Fibroblast of the conjunctiva (primary cell): ENCODE data around the gene SLC18B1.
"Not testable (repeated sequence)": the region's sequence is repeated elsewhere in the genome, so short reads cannot be mapped to it uniquely, and the experiment has no call there.

Experiments used
- DNase-seq: peaks from one replicate; pipeline ENCODE4 v3.0.0-alpha.2; 2010; ENCODE audit warnings: low read depth

The SLC18B1 gene

DNA sequence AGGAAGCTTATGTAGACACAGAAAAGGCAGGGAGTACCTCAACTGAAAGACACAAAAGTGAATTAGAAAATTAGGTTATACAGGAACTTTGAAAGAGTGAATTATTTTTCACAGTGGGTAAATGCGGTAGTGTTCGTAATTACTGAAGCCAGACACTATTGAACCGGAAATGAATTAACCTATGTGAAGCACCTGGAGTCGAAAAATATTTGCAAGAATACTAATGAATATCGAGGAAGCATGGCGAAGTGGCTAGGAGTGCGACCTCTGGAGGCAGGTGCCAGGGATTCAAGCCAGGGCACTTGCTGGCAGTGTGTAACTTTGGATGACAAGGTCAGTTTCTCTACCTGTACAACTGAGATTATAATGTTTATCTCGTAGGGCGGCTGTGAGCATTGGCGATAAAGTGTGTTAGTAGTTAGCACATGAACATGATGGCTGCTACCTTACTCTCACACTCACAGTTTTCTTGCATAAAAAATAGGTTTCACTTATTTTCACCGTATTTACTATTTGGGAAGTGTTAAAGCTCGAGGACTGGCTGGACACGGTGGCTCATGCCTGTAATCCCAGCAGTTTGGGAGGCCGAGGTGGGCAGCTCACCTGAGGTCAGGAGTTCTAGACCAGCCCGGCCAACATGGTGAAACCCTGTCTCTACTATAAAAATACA lies 567 bp upstream of the SLC18B1 start:
- DNase-seq, result no peak

DNA sequence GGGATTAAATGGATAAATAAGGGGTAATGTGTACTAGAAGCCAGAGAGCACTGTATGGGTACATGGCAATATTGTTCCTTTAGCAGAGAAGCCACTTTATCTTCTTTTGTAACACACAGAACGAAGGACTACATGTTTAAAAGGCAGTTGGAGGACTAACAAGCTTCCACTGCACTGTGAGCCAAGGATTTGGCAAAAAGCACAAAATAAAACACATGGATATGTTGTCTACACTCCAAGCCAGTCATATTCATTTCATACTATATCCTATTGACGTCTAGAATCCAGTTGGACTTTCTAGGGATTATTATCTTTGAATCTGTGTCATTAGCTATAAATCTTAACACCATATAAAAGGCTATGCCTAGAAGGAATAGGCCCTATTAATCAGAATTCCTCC lies 3.0 kb downstream of the SLC18B1 start:
- DNase-seq, result no peak

DNA sequence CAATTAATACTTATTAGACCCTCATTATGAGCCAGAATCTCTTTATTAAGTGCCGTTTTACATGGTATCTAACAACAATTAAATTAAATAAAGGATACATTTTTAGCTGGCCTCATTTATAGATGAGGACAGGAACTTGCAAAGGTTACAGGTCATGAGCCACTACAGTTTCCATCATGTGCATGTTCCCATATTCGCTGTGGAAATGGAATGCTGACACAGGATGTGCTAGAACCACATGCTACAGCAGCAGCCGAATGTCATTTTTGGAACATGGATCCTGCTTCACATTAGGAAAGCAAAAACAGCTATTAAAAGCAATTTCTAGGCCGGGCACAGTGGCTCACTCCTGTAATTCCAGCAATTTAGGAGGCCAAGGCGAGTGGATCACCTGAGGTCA lies 5.9 kb downstream of the SLC18B1 start:
- no peak for DNase-seq

DNA sequence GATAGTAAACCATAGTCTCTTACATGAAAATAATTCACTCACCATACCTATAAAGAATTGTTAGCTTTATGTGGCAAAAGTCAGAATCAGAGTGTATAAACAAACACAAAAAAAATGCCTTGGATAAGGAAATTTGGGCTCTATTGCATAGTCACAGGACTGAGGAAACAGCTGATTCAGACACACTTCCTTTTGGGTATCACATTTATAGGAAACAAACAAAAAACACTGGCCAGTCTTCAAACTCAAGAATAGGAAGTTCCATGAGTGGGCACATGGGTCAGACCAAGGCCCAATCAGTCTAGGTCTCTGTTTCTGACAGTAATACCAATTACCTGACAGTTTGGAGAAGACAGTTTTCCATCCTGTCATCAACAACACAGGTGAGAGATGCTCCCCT lies 8.0 kb downstream of the SLC18B1 start:
- no peak for DNase-seq

DNA sequence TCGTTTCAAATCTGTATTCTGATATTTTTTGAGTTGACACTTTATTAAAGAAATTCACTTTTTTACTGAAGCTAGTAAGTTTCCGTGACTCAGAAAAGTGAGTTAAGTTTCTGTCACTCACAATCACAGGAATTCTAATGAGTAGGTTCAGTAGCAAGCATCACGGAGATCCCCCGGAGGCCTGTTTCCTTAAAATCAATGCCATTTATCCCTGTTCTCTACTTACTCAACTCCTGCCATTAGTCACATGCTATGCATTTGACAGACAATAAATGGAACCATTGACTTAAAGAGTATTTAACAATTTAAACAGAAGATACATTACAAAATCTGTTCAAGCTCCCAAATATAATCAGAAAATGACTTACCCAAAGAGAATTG lies 9.1 kb downstream of the SLC18B1 start:
- DNase-seq, result no peak

DNA sequence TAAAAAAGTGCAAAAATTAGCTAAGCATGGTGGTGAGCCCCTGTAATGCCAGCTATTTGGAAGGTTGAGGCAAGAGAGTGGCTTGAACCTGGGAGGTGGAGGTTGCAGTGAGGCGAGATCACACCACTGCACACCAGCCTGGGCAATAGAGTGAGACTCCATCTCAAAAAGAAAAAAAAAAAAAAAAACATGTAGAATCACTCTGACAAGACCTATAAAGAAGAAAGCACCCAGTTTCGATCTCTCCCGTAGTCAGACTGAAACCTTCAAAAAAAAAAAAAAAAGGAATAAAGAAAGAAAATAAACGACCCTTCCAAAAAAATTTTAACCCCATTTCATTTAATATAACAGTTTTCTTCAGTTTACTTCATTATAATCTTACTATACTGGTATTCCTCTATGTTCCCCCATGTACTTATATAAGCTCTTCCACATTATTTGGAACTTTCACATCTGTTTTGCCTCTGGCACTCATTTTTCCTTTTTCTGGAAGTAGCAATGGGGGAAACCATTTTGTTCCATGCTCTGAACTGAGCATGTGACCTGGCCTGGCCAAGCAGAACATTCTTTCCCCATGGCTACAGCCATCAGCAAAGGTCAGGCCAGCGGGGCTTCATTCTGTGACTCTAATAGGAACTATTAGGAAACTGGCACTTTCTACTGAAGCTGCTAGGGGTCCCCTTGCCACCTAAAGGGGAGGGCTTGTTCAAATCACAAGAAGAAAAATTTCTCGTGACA lies 9.6 kb downstream of the SLC18B1 start:
- no peak for DNase-seq

DNA sequence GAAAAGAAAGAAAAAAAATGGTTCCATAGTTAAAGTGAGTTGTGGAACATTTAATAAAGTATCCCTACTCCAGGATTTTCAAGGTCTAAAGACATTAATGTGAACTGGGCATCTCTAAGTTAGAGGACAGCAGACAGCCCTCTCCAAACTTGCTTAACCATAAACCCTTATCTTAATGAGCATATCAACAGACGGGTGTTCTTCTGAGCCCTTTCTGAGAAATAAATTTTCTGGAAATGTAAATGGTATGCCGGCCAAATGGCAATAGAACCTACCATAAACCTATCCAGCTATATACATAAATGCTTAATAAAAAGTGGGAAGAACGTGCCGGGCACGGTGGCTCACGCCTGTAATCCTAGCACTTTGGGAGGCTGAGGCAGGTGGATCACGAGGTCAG lies 12.5 kb downstream of the SLC18B1 start:
- DNase-seq, result no peak

DNA sequence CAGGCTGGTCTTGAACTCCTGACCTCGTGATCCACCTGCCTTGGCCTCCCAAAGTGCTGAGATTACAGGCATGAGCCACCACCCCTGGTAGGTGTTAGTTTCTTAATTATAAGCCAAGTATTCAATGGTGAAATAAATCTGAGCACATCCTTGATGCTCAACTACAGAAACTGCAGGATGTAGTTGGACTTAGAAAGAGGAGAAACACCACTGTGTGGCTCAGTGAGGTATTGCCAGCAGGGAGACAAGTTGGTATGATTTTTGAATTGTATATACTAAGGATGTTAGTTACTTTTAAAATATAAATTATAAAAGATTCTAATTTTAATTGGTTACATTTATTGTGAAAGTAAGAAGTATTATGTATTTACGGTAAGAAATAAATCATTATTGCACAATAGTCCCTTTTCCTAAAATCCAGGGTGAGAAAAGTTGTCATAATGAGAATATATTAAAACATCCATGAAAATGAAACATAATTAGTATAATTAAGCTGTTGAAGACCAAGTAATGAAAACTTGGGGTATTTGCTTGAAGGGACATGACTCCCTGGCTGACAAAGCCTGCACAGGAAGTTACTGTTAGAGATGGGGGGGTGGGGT lies 17.6 kb downstream of the SLC18B1 start:
- DNase-seq, result no peak

DNA sequence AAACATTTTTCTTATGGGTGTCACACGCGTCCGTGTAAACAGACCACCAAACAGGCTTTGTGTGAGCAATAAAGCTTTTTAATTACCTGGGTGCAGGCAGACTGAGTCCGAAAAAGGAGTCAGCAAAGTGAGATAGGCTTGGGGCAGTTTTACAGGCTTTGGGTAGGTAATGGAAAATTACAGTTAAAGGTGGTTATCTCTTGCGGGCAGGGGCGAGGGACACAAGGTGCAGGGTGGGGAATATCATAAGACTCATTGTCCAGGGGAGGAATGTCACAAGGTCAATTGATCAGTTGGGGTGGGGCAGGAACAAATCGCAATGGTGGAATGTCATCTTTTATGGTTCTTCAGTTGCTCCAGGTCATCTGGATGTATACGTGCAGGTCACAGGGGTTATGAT lies 20.6 kb downstream of the SLC18B1 start:
- not testable (repeated sequence) for DNase-seq

DNA sequence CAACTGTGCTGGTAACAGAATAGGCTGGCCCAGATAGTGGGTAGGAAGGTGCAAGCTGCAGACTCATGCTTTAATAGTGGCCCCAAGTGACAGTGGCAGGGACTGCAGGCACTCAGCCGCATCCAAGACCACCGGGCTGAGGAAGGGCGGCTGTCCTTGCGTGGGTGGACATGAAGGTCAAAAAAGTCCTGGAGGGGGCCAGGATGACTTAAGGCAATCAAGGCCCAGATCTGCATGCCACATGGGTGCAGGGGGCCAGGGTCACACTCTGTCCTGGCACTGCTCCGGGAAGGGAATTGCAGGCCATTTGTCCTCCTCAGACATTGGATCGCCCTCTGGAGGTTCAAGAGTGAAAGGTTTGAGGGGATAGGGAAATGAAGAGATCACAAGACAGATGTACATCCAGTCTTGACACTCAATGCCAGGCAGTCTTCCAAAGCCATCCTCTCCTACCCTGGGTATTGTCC lies 30.4 kb downstream of the SLC18B1 start:
- no peak for DNase-seq

DNA sequence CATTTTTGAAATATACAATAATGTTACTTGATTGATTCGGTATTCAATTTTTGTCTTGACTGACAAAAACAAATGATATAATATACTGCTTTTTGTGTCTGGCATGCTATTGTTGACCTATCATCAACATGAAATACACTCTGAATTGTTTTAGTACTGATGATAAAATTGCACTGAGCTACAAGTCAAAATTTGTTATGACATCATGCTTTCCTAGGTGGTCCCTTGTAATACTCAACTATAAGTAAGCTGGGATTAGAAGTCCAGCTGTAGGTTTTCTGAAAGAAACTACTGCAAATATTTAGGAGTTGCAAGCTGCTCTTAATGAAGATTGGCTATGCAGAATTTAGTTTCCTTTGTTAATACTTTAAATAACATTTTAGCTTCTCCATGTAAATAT lies 32.9 kb downstream of the SLC18B1 start:
- DNase-seq, result no peak

DNA sequence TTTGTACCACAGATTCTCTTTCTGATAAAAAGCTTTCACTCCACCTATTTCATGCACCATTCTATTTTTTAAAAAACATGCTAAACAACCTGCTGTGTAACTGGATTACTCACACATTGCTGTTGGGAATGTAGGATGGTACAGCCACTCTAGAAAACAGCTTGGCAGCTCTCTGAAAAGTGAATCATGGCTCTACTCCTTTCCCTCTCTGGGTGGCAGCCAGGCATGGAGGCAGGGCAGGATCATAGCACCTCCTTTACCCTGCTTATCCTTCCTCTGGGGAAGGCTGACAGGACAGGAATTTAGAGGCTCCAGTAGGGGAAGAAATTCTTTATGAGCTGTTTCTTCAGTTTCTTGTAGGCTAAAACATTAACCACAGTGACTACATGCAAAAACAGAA lies 34.1 kb downstream of the SLC18B1 start:
- peak; percentile 47 for DNase-seq

DNA sequence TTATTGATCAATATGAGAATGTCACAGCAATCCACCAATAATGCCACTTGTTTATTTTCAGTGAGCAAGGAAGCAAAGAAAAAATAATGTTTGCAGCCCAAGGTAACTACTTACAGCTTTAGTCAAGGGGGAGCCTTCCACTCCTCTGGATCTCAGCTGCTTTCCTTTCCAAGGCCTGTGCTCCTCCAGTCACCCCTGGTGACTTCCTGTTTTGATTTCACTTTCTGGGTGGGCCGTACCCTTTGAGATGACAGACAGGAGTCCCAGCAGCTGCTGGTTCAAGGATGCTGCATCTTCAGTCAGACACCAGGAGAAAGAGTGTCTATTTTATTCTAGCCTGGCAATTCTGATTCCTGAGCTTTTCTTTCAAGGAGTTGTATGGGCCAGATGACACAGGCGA lies 35.2 kb downstream of the SLC18B1 start:
- no peak for DNase-seq

DNA sequence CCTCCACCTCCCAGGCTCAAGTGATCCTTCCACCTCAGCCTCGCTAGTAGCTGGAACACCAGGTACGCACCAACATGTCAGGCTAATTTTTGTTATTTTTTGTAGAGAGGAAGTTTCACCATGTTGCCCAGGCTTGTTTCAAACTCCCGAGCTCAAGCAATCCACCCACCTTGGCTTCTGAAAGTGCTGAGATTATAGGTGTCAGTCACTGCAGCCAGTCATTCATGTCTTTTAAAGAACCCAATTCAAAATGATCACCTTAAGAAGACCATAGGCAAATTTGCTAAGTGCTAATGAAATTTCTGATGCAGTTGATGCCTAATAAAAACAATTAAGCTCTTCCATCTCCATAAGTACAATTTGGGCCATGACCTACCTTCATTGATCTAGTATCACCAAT lies 38.2 kb downstream of the SLC18B1 start:
- no peak for DNase-seq

DNA sequence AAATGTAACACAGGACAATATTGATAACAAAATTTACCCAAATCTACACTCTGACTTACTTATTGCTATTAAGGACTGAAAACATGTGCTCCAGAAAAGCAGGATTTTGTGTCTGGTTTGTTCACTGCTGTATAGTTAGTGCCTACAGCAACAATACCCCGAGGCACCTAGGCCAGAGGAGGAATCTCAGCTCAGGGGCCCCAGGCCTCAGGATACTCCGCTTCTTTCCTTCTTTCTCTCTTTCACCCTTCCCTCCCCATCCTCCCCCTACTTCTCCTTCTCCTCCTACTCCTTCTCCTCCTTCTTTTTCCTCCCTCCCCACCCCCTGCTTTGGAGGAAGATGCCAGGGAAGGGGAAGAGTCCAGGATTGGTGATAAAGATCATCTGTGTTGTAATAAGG lies 39.7 kb downstream of the SLC18B1 start:
- no peak for DNase-seq

DNA sequence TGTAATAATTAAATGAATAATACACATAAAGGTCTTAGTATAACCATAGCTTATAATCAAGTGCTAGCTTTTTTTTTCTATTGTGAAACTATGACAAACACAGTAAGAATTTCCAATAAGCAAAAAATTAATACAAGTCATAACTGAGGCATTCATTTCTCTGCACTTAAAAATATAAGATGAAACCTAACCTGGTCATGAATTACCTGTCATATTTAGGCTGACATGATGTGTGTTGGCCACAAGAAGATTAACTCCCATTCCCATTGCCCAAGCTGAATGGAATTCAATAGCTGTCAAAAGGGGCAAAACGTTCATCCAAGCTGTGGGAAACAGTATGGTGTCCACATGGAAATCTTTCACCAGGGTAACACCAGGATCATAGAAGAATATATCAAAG lies 46.2 kb downstream of the SLC18B1 start:
- DNase-seq, result no peak

DNA sequence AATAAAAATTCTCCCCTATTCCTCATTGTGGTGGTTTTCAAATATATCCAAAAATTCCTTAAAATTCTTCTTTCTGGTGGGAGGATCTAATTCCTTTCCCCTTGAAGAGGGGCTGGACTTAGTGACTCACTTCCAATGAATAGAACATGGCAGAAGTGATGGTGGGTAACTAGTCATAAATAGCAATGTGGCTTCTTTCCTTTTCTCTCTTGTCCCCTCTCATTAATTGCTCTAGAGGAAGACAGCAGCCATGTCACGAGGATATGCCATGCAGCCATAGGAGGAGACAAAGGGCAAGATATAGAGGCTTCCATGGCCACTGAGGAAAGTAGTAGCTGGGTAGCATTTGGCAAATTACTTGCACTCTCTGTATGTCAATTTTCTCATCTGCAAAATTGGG lies 46.6 kb downstream of the SLC18B1 start:
- no peak for DNase-seq

DNA sequence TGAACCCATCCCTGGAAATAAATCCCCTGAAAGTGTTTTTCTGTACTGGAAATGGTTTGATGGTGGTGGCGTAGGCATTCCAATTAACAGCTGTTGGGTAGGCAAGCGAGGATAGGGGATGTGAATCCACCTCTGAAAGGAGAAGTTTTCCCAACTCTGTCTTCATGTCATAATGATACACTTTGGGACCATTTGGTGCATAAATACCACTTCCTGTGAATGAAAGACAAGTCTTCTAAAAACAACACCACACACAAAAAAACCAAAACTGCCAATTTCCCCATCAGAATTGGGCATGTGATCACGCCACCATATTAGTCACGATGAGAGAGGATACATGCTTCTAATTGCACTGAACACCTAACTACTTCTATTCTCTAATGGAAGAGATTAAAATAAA lies 47.1 kb downstream of the SLC18B1 start:
- no peak for DNase-seq

DNA sequence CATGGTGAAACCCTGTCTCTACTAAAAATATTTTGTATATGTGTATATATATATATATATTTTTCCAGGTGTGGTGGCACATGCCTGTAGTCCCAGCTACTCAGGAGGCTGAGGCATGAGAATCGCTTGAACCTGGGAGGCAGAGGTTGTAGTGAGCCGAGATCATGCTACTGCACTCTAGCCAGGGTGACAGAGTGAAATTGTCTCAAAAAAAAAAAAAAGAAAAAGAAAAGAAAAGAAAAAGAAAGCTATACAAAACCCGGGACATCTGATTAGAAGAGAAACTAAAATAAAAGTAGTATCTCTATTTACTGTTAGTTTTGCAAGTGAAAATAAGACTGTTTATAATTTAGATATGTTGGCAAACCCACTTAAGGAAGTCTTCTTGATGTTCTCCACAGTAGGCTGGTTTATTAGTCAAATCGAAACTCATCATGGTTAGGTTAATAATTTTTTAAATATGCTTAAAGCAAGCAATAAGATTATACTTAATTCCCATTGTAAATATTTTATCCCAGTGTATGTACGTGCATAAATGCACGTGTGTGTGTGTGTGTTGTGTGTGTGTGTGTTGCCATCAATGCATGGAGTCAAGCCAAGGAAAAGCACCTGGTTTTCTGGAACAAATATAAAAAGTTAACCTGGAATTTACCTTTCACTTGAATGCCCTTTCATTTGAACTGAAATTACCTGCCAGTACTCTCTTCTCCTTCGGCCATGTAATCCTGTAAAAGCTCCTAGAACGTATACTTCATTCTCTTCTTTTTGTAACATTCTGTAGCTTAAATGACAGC lies 47.8 kb downstream of the SLC18B1 start:
- no peak for DNase-seq

DNA sequence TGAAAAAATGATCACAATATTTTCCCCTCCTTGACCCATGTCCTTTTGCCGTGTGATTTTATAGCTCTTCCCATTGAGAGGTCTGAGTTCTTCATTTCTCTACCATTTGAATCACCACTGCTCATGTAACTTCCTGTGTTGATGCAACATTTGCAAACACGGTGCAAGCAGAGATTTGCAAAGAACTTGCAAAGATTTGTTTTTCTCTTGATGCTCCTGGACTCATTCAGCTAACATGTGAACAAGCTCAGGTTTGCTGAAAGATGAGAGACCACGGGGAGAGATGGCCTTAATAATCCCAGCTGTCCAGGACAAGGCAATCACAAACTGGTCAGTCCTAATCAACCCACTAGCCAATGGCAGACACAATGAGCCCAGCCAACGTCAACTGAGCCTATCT lies 49.3 kb downstream of the SLC18B1 start:
- DNase-seq, result no peak

DNA sequence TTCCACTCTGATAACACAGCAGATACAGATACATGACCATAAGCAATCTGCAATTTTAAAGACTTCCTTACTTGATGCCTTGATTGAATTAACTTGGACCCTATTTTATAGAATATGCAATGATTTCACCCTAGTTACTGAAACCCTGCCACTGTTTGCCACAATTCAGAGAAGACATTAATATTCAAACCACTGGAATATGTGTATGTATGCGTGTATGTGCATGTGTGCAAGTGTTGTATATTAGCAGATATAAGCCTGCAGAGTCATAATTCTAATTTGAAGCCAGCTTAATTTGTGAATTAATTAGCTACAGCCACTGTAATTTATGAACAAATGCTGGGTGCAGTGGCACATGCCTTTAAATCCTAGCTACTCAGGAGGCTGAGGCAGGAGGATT lies 50.0 kb downstream of the SLC18B1 start:
- DNase-seq, result no peak

DNA sequence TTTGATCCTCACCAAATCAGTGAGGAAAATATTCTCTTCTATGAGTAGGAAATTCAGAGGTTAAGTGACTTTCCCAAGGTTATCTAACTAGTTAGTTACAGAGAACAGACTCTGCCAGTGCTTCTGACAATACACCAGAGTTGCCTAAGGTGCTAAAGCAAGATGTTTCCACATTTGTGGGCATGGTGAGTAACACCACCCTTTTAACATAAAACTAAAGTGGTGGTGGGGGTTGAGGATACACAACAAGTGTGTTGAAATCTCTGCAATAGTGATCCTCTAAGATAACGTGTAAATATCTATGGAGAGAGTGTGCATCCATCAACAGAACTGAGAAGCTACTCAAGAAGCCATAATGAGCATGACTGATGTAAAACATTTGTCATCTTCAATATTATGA lies 52.4 kb downstream of the SLC18B1 start:
- no peak for DNase-seq

DNA sequence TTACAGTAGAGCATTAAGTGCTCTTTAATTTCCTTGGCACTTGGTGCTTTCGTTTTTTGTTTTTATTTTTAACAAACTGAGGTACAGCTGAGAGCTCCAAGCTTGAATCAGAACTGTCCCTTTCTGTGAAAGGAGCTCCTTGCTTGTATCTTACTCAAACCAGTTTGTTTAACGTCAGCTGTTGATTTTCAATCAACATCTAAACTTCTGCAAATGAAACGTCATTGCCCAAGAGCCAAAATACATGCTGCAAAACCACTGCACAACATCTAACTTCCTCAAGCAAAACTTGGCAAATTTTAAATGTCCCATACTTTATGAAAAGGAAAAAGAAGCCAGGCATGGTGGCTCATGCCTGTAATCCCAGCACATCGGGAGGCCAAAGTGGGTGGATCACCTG lies 55.9 kb downstream of the SLC18B1 start:
- DNase-seq, result no peak
